AG04449 (cell line): ENCODE measurements around the gene RNU11.
"Not testable (repeated sequence)": the region's sequence is repeated elsewhere in the genome, so short reads cannot be mapped to it uniquely, and the experiment has no call there.

Experiments
- CTCF ChIA-PET: fragments of 350-600 bp; formaldehyde crosslinking; extraction: SDS; loops from one replicate; lab custom pipeline; 2021; ENCODE audit warnings: antibody characterized with exemption; lab: Yijun Ruan, JAX
- POLR2A ChIA-PET: fragments of 400-600, 350-600 bp; formaldehyde crosslinking; extraction: SDS; loops from one replicate; lab custom pipeline; 2020; ENCODE audit warnings: antibody characterized with exemption, inconsistent platforms; lab: Yijun Ruan, JAX
- DNase-seq: peaks from one replicate; pipeline ENCODE4 v3.0.0-alpha.2; 2010; ENCODE audit warnings: low read depth, low spot score
- H3K4me3 ChIP-seq: 2 replicates; pipeline ENCODE4 v1.5.1; 2011; ENCODE audit warnings: low read depth, mild to moderate bottlenecking, control low read depth, low read length
- CTCF ChIP-seq: IDR thresholded peaks from one replicate; pipeline ENCODE4 v1.5.1; 2011; ENCODE audit warnings: mild to moderate bottlenecking, moderate library complexity, low read length, control low read depth, inconsistent platforms; ENCODE audit not compliant: insufficient read depth; ENCODE audit errors: missing control alignments

RNU11 gene

DNA sequence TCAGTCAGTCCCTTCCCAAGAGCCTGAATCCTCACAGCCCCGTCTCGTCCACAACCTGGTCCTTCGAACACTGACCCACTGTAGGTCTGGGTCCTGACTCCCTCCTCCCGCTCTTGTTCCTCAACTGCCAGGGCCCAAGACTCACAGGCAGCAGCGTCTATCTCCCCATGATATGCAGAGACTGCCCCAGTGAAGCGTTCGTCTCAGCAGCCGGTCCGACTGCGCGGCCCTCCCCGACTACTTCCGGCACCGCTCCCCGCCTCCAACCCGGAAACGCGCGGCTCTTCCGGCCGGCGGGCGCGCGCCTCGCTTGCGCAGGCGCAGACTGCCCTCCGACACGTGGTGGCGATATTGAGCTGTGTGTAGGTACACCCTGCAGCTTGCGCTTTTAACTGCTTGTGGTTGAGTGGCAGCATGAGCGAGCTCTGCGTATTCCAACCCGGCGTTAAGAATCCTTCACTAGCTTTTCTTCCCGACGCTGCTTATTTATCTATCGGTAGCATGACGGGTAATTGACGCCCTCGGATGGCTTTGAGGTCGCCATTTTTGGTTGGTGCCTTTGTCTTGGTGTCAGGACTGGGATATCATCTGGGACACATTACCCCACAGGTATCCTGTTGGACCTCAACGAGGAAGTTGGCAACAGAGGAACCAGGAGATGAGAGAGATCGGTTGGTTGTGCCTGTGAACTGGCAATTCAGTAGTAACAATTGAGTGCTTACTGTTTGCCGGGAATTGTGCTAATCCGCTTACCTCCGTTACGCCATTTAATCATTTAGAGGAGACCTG, 5.4 kb upstream of the RNU11 start, which contains the start of gene TAF12:
TAF12 (minus strand) TSS at position 221 of the 789 bp plus-strand sequence. CDS start 20,986 bp downstream, outside the sequence.
- DNase-seq = peak; percentile 60
- ChIA-PET CTCF (interaction anchor here (0.9 to 2.4 kb wide), 7 partner anchors 25 to 283 kb away, joined by 3 to 12 read pairs (median 4); partner anchors contain the start of genes GMEB1 and YTHDF2), POLR2A (interaction anchor here (0.6 to 2.9 kb wide), 13 partner anchors 13 to 283 kb away, joined by 3 to 20 read pairs (median 4); partner anchors contain the start of genes GMEB1 and YTHDF2)
- TF ChIP-seq CTCF = peak; percentile 39
- peak within 1 kb of the TSS; percentile 97 for H3K4me3 ChIP-seq

- no peak for TF ChIP-seq CTCF
- no peak overlapping the region for H3K4me3 ChIP-seq
- no peak for DNase-seq
- ChIA-PET CTCF (interaction anchor here (1.2 to 2.4 kb wide), 2 partner anchors 92 to 233 kb away, joined by 3 to 10 read pairs; partner anchors contain the start of gene YTHDF2), POLR2A (interaction anchor here (2.1 kb wide), 1 partner anchor 24 kb away, joined by 9 read pairs; the partner anchor contains the start of gene GMEB1)
These were observed 3.9 kb upstream of the RNU11 start for GRCh38 chr1:28644494-28644893.

- H3K4me3 ChIP-seq, DNase-seq: not testable (repeated sequence)
- ChIA-PET POLR2A (interaction anchor here (0.6 kb wide), 1 partner anchor 64 kb away, joined by 3 read pairs; no protein-coding TSS in a partner anchor), CTCF (interaction anchor here (1.0 kb wide), 1 partner anchor 91 kb away, joined by 3 read pairs; the partner anchor contains the start of gene YTHDF2)
These were observed 3.0 kb upstream of the RNU11 start for GRCh38 chr1:28645406-28645805.

DNA sequence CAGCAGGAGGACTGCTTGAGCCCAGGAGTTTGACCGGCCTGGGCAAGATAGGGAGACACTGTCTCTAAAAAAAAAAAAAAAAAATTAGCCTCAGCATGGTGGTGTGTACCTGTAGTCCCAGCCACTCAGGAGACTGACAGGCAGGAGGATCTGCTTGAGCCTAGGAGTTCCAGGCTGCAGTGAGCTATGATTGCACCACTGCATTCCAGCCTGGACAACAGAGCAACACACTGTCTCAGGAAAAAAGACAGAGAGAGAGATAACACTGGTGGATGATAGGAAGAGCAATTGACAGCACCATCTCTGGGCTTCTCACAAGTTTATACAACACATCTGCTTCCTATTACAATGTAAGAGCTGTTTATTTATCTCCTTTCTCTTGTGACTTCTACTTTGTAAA, 2.4 kb upstream of the RNU11 start:
- no peak for DNase-seq
- ChIA-PET POLR2A (no interaction called here), CTCF (interaction anchor here (1.0 kb wide), 1 partner anchor 91 kb away, joined by 3 read pairs; the partner anchor contains the start of gene YTHDF2)
- no peak for TF ChIP-seq CTCF
- H3K4me3 ChIP-seq = no peak overlapping the region

DNA sequence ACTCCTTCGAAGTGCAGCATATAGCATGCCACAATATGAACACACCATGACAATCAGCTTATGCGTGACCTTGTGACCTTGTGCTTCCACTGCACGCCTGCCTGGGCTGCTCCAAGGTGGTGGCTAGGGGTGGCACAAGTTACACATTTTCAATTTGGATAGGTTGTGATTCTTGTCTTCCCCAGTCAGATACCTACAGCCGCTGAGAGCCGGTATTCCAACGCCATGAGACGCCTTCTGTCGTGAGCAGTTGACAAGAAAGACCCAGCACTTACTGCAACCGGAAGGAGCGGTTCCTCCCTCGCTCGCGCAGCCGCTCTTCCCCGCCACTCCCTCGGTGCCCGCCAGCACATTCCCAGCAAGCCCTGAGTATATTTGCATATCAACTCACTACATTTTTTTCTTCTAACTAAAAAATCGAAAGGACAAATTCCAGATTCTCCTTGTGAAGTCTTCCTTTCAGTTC, 359 bp upstream of the RNU11 start:
- H3K4me3 ChIP-seq = peak overlapping the region; percentile 57
- TF ChIP-seq CTCF = no peak
- peak; percentile 65 for DNase-seq
- POLR2A ChIA-PET = interaction anchor here (0.7 to 2.3 kb wide), 15 partner anchors 8 to 294 kb away, joined by 3 to 28 read pairs (median 6); partner anchors contain the start of genes GMEB1, TRNAU1AP and YTHDF2
- CTCF ChIA-PET = interaction anchor here (0.8 to 0.9 kb wide), 2 partner anchors 88 to 229 kb away, joined by 3 read pairs; no protein-coding TSS in a partner anchor

GRCh38 chr1:28653063-28653462, 4.7 kb downstream of the RNU11 start:
- CTCF ChIA-PET = interaction anchor here (1.3 to 1.8 kb wide), 2 partner anchors 224 to 229 kb away, joined by 5 to 6 read pairs; no protein-coding TSS in a partner anchor
- H3K4me3 ChIP-seq, POLR2A ChIA-PET, DNase-seq: not testable (repeated sequence)

DNA sequence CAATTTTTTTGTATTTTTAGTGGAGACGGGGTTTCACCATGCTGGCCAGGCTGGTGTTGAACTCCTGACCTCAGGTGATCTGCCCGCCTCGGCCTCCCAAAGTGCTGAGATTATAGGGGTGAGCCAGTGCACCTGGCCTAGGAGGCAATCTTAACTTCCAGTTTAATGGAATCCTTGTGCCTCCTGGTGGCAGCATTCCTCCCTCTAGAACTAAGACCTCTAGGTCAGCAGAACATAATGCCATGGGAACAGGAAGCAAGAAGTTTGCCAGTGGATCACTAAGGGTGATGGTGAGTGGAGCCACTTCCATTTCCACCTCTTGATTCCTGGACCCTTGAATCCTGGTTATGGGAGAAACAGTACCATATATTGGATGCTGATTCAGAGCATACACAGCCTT, 5.5 kb downstream of the RNU11 start:
- POLR2A ChIA-PET, DNase-seq, H3K4me3 ChIP-seq: not testable (repeated sequence)
- peak; percentile 30 for TF ChIP-seq CTCF
- CTCF ChIA-PET = interaction anchor here (1.3 kb wide), 1 partner anchor 223 kb away, joined by 6 read pairs; no protein-coding TSS in a partner anchor

- DNase-seq, H3K4me3 ChIP-seq, POLR2A ChIA-PET: not testable (repeated sequence)
- CTCF ChIA-PET = interaction anchor here (1.2 to 1.5 kb wide), 2 partner anchors 80 to 221 kb away, joined by 6 to 7 read pairs; no protein-coding TSS in a partner anchor
These were observed 7.3 kb downstream of the RNU11 start for GRCh38 chr1:28655448-28656311.
